ENCODE measurements around the gene STPG3. TPM values are rescaled to one million over a fixed set of nuclear protein-coding genes. Genes with fewer than 3 reads are reported as not detected.

STPG3 gene
- total and polyA plus RNA-seq, 2 of the 8 experiments (the other 6 are each of a cell fraction or from before 2014, with no cell fraction given) = not detected

DNA sequence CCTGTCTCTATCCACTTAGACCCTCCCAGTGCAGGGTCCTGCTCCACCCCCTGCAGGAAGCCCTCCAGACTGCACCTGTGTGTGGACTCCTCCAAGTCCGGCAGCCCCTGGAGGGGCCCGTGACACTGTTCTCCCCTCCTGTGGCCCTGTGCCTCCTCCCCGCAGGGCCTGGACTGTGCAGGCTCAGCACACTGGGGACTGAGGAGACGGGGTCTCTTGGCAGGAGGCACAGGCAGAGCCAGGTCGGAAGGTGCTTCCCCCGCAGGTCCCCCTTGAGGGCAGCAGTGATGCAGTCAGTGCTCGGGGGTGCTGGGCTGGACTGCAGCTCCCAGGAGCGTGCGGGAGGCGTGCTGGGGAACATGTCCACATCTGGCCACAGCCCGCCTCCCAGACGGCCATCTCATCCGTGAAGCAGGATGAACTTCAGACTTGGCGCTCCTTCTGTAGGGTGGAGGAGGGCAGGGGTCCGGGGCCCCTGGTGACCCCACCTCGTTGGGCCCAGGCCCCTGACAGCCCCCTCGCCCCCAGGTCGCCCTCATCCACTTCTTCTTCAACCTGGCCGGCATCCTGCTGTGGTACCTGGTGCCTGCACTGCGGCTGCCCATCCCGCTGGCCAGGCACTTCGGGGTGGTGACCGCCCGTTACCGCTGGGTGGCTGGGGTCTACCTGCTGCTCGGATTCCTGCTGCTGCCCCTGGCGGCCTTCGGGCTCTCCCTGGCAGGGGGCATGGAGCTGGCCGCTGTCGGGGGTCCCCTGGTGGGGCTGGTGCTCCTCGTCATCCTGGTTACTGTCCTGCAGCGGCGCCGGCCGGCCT, 15.5 kb upstream of the STPG3 start:
- POLR2A ChIA-PET (ENCODE audit: partially characterized antibody) = interaction anchor here (1.0 to 69.9 kb wide), 3 partner anchors 1 to 72 kb away, joined by 3 to 1462 read pairs (median 1462); partner anchors contain the start of genes CYSRT1, NDOR1, NELFB and RNF208
- no peak overlapping the region for H3K4me2 ChIP-seq (ENCODE audit: insufficient read depth in 1 of 2, low read depth in 2 of 2, low read length in 2 of 2)

More for the DNA sequence above, 15.5 kb upstream of the STPG3 start:
- WGBS, 2 experiments (ENCODE audit: extremely low coverage in 1 of 2, insufficient coverage in 1 of 2, insufficient read length in 1 of 2, insufficient replicate concordance in 2 of 2, low coverage in 1 of 2, low lambda C conversion rate in 2 of 2, missing lambda C conversion rate in 1 of 2) = 87% methylated on average over 25 of the region's 35 CpGs; no CpG with 5 or more reads in 1 of the 2 experiments
- peaks cover 0 to 7% of the 10 kb centered on the region in 2 experiments; a peak in 1 of 4 replicates for H3K79me2 ChIP-seq (ENCODE audit: control insufficient read depth in 1 of 2, insufficient read depth in 2 of 2, low read length in 2 of 2)
- peaks cover 0 to 12% (median 8%) of the 10 kb centered on the region in 4 experiments; a peak in 6 of 7 replicates for H3K4me1 ChIP-seq (replicated peaks in 1 of 4; ENCODE audit: control insufficient read depth in 3 of 4, insufficient read depth in 4 of 4, low read length in 3 of 4)
- H2BK12ac ChIP-seq (ENCODE audit: low read depth, low read length) = no peak overlapping the region
- CTCF ChIA-PET (ENCODE audit: partially characterized antibody) = interaction anchor here (0.6 to 20.2 kb wide), 27 partner anchors 9 to 183 kb away, joined by 3 to 204 read pairs (median 6); partner anchors contain the start of genes ANAPC2, CYSRT1, LRRC26 and NDOR1
- H4K8ac ChIP-seq (ENCODE audit: extremely low read depth, insufficient read depth, low read length) = 0 out of 2 replicates have a peak overlapping the region, but pooled peaks have one; percentile 25
- no peaks in the 10 kb centered on the region for H3K27me3 ChIP-seq (replicated peaks in 1 of 4; ENCODE audit: control insufficient read depth in 3 of 4, extremely low read depth in 1 of 4, insufficient read depth in 3 of 4, low read length in 3 of 4)
- H3K27ac ChIP-seq (ENCODE audit: low read depth, low read length) = no peak overlapping the region
- H2BK20ac ChIP-seq (ENCODE audit: low read length) = no peak overlapping the region
- no peak overlapping the region for H2BK5ac ChIP-seq (ENCODE audit: low read depth, low read length)
- H3K18ac ChIP-seq (ENCODE audit: extremely low read depth, low read length) = no peak overlapping the region
- peaks cover 5% of the 10 kb centered on the region; the same call in 1 of the 2 replicates for H3K23me2 ChIP-seq (ENCODE audit: low read depth, low read length)
- no peak overlapping the region for H3K14ac ChIP-seq (ENCODE audit: insufficient read length)
- no peak overlapping the region for H3K23ac ChIP-seq (ENCODE audit: insufficient read length)
- H3K9ac ChIP-seq (replicated peaks in 1 of 4; ENCODE audit: extremely low read depth in 1 of 4, low read depth in 3 of 4, low read length in 3 of 4) = no peak overlapping the region
- no peak overlapping the region for H3K56ac ChIP-seq (replicated peaks; ENCODE audit: insufficient read length, low read depth, low read length)
- TF ChIP-seq, protein P1, sequence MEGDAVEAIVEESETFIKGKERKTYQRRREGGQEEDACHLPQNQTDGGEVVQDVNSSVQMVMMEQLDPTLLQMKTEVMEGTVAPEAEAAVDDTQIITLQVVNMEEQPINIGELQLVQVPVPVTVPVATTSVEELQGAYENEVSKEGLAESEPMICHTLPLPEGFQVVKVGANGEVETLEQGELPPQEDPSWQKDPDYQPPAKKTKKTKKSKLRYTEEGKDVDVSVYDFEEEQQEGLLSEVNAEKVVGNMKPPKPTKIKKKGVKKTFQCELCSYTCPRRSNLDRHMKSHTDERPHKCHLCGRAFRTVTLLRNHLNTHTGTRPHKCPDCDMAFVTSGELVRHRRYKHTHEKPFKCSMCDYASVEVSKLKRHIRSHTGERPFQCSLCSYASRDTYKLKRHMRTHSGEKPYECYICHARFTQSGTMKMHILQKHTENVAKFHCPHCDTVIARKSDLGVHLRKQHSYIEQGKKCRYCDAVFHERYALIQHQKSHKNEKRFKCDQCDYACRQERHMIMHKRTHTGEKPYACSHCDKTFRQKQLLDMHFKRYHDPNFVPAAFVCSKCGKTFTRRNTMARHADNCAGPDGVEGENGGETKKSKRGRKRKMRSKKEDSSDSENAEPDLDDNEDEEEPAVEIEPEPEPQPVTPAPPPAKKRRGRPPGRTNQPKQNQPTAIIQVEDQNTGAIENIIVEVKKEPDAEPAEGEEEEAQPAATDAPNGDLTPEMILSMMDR (IDR thresholded peaks at IDR 0.05; ENCODE audit: control extremely low read depth in 1 of 3, insufficient read depth in 1 of 3, low read depth in 1 of 3, low read length in 3 of 3) = peak in 1 of 3 experiments; percentile 38; a peak in 2 of 4 replicates
- TF ChIP-seq CTBP2 (IDR thresholded peaks at IDR 0.05; ENCODE audit: borderline replicate concordance, insufficient read depth, insufficient read length, low read length) = no peak
- TF ChIP-seq RAD21 (IDR thresholded peaks at IDR 0.05 in 1 of 2, conservative IDR thresholded peaks at IDR 0.05 in 1 of 2; ENCODE audit: low read depth in 2 of 2, low read length in 2 of 2) = peak in 1 of 2 experiments; percentile 13; a peak in 1 of 4 replicates
- H2BK120ac ChIP-seq (replicated peaks; ENCODE audit: low read depth, low read length) = no peak overlapping the region
- no peaks in the 10 kb centered on the region for H3K36me3 ChIP-seq (ENCODE audit: control insufficient read depth in 2 of 4, insufficient read depth in 4 of 4, low read length in 3 of 4)
- peak overlapping the region; percentile 53 for H3K4ac ChIP-seq (replicated peaks; ENCODE audit: insufficient read length, low read depth, low read length)
- H2BK15ac ChIP-seq (ENCODE audit: low read length) = 0 out of 2 replicates have a peak overlapping the region, but pooled peaks have one; percentile 72
- H2AFZ ChIP-seq (ENCODE audit: low read length) = no peak overlapping the region
- no peak overlapping the region for H2AK5ac ChIP-seq (ENCODE audit: low read depth, low read length)
- DNase-seq (ENCODE audit: low read depth in 1 of 2, low spot score in 2 of 2) (no peak), FAIRE-seq (no peak)
- H3K9me3 ChIP-seq (ENCODE audit: insufficient read depth in 2 of 2, low read depth in 1 of 2, low read length in 1 of 2) = no peaks in the 10 kb centered on the region
- no peak overlapping the region for H4K91ac ChIP-seq (replicated peaks; ENCODE audit: insufficient read length, low read length)
- H4K20me1 ChIP-seq (replicated peaks in 1 of 2; ENCODE audit: control insufficient read depth in 1 of 2, insufficient read depth in 2 of 2, low read length in 2 of 2) = peaks cover 6 to 8% of the 10 kb centered on the region in 2 experiments
- H3K79me1 ChIP-seq (ENCODE audit: low read depth, low read length) = no peaks in the 10 kb centered on the region
- no peak overlapping the region for H4K5ac ChIP-seq (ENCODE audit: insufficient read length, low read depth, low read length)
- no peak overlapping the region for H3K4me3 ChIP-seq (ENCODE audit: extremely low read depth in 1 of 4, insufficient read depth in 2 of 4, low read depth in 3 of 4, low read length in 4 of 4)

All from H1 (cell line).